HG02798 (cell line): ENCODE data around the gene RTEL1.

ENCODE experiments used
- ATAC-seq: cut with Tn5 transposase; IDR thresholded peaks from one replicate; pipeline ENCODE4 v1.9.1; 2021; ENCODE audit warnings: mild to moderate bottlenecking; ENCODE audit not compliant: unreplicated experiment, poor library complexity

Gene RTEL1

GRCh38 chr20:63745424-63745805, 87.3 kb downstream of the RTEL1 start:
- no peak for ATAC-seq
